ENCODE results near the gene IRF9. TPM values are rescaled to one million over a fixed set of nuclear protein-coding genes. Genes with fewer than 3 reads are reported as not detected.

Gene IRF9
- total RNA-seq, 3 donors from 2014 or later, result 110 to 152 (median 121) TPM

- Mint-ChIP-seq H3K9me3 (no peaks in the 10 kb centered on the region), H3K4me3 (peak overlapping the region; percentile 91), H3K36me3 (ENCODE audit: insufficient read depth) (peaks cover 27% of the 10 kb centered on the region), H3K4me1 (ENCODE audit: low read depth) (peaks cover 61% of the 10 kb centered on the region), H3K27me3 (ENCODE audit: low read depth) (no peaks in the 10 kb centered on the region)
- DNase-seq (no peak), ATAC-seq (no peak)
Measured at GRCh38 chr14:24137529-24138395, 23.3 kb upstream of the IRF9 start.

GRCh38 chr14:24138396-24139271, 22.4 kb upstream of the IRF9 start:
- Mint-ChIP-seq H3K4me3 (peak overlapping the region; percentile 72), H3K27me3 (ENCODE audit: low read depth) (no peaks in the 10 kb centered on the region), H3K4me1 (ENCODE audit: low read depth) (peaks cover 64% of the 10 kb centered on the region), H3K9me3 (no peaks in the 10 kb centered on the region), H3K36me3 (ENCODE audit: insufficient read depth) (peaks cover 32% of the 10 kb centered on the region)
- DNase-seq (no peak), ATAC-seq (no peak)

GRCh38 chr14:24139272-24139934, 21.7 kb upstream of the IRF9 start:
- ATAC-seq (no peak), DNase-seq (no peak)
- Mint-ChIP-seq H3K9me3 (no peaks in the 10 kb centered on the region), H3K27me3 (ENCODE audit: low read depth) (no peaks in the 10 kb centered on the region), H3K36me3 (ENCODE audit: insufficient read depth) (peaks cover 36% of the 10 kb centered on the region), H3K4me3 (peak overlapping the region; percentile 72), H3K4me1 (ENCODE audit: low read depth) (peaks cover 68% of the 10 kb centered on the region)

DNA sequence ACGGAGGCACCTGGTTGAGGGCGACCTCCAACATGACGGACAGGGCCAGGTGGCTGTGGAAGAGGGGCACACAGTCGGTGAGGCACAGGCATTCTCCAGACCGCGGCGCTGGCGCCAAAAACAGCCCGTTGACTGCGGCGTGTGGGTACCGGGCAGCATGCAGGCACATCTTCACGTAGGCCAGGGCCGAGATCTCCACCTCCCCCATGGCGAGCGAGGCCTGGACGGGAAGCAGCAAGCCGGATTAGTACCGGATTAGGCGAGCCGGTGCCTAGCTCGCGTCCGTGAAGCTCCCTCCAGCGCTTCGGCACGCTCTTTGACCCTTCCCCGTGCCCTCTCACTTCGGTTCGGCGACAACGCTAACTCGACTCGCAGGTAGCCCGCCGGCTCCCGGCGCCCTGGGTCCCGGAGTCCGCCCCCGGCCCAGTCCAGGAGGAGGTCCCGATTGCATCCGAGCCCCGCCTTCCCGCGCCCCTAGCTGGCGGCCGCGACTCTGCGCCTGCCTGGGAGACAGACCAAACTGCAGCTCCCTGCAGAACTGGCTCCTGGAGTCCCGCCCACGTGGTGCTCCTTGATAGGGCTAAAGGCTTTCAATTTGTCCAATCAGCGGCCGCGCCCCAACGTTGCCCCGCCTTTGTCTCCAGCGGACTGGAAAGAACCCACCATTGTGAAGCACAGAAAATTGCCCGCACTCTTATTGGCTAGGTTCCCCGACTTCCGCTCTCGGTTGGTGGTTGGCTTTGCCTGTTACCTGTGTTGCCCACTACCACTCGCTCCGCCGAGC, 19.8 kb upstream of the IRF9 start, which contains the start of gene EMC9:
TSS of gene EMC9 (minus strand) at position 495 of the 784 bp plus-strand sequence. CDS start at position 208, 287 bp downstream.
- Mint-ChIP-seq H3K4me1 (ENCODE audit: low read depth) (peaks cover 78% of the 10 kb centered on the region), H3K27me3 (ENCODE audit: low read depth) (no peaks in the 10 kb centered on the region), H3K4me3 (peak within 1 kb of the TSS; percentile 93), H3K36me3 (ENCODE audit: insufficient read depth) (peaks cover 46% of the 10 kb centered on the region), H3K9me3 (no peaks in the 10 kb centered on the region)
- DNase-seq (peak; percentile 99), ATAC-seq (peak; percentile 88 to 90)

DNA sequence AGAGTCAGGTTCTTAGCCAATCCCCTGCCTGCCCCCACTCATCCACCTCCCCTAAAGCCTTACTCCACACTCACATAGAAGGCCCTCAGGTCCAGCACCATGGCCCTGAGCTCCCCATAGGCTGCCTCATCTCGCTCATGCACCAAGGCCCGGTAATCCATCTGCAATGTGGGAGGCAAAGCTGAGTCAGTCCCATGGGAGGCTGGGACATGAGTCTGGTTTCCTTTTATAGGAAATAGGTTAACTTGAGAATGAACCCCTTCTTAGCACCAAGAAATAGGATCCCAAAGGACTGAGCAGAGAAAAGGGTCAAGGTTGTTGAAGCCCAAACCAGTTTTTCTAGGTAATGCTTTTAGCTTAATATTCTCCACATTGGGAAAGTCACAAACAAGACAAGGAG, 17.6 kb upstream of the IRF9 start:
- Mint-ChIP-seq H3K9me3 (no peaks in the 10 kb centered on the region), H3K27me3 (ENCODE audit: low read depth) (no peaks in the 10 kb centered on the region), H3K4me3 (peak overlapping the region; percentile 31), H3K4me1 (ENCODE audit: low read depth) (peaks cover 66% of the 10 kb centered on the region), H3K36me3 (ENCODE audit: insufficient read depth) (peaks cover 39% of the 10 kb centered on the region)
- ATAC-seq, result no peak
- DNase-seq, result no peak

DNA sequence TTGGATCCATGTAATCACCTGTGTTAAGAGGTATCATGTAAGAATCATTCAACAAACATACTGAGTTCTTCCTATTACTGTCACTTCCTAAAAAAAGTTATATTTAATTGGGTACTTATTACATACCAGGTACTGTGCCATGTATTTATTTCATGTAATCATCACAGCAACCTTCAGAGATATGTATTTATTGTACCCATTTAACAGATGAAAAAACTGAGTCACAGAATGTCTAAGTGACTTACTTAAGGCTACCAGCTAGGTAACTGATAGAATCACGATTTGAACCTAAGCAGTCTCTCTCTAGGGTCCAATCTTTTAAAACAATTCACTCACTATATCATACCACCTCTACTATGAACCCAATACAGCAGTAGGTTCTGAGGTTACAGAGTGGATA, 16.6 kb upstream of the IRF9 start:
- peaks cover 36% of the 10 kb centered on the region for H3K36me3 Mint-ChIP-seq (ENCODE audit: insufficient read depth)
- H3K4me3 Mint-ChIP-seq, result peak overlapping the region; percentile 42
- no peaks in the 10 kb centered on the region for H3K27me3 Mint-ChIP-seq (ENCODE audit: low read depth)
- H3K4me1 Mint-ChIP-seq (ENCODE audit: low read depth), result peaks cover 66% of the 10 kb centered on the region
- ATAC-seq (no peak), DNase-seq (no peak)
- no peaks in the 10 kb centered on the region for H3K9me3 Mint-ChIP-seq

DNA sequence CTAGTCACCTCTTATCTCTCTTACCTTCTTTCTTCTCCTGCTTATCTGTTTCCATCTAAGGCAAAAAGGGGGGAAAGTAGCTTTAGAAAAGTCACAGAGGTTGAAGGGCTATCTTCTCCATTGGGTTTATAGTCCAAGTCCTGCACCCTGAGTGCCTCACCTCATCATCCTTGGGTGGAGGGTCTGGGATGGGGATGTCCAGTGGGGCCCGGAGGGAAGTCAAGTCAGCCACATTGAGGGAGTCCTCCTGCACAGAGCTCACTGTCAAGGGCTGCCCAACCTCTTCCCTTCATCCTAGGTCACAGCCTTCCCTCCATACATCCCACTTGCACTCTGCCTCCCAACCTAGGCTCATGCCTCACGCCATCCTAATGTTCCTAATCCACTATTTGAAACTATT, 15.8 kb upstream of the IRF9 start:
- Mint-ChIP-seq H3K27me3 (ENCODE audit: low read depth) (no peaks in the 10 kb centered on the region), H3K4me3 (peak overlapping the region; percentile 98), H3K36me3 (ENCODE audit: insufficient read depth) (peaks cover 35% of the 10 kb centered on the region), H3K4me1 (ENCODE audit: low read depth) (peaks cover 65% of the 10 kb centered on the region), H3K9me3 (no peaks in the 10 kb centered on the region)
- ATAC-seq, result no peak
- DNase-seq, result no peak

GRCh38 chr14:24145690-24146452, 15.2 kb upstream of the IRF9 start:
- DNase-seq (no peak), ATAC-seq (no peak)
- Mint-ChIP-seq H3K4me3 (peak overlapping the region; percentile 98), H3K9me3 (no peaks in the 10 kb centered on the region), H3K4me1 (ENCODE audit: low read depth) (peaks cover 63% of the 10 kb centered on the region), H3K36me3 (ENCODE audit: insufficient read depth) (peaks cover 41% of the 10 kb centered on the region), H3K27me3 (ENCODE audit: low read depth) (no peaks in the 10 kb centered on the region)

- H3K36me3 Mint-ChIP-seq (ENCODE audit: insufficient read depth), result peaks cover 42% of the 10 kb centered on the region
- peaks cover 62% of the 10 kb centered on the region for H3K4me1 Mint-ChIP-seq (ENCODE audit: low read depth)
- DNase-seq (peak; percentile 72), ATAC-seq (peak; percentile 67 to 73)
- H3K4me3 Mint-ChIP-seq, result peak within 1 kb of the TSS; percentile 98
- no peaks in the 10 kb centered on the region for H3K9me3 Mint-ChIP-seq
- no peaks in the 10 kb centered on the region for H3K27me3 Mint-ChIP-seq (ENCODE audit: low read depth)
Measured at GRCh38 chr14:24146453-24146977, 14.6 kb upstream of the IRF9 start, which contains the start of gene PSME2. Gene PSME2, minus strand, starts transcription at chr14:24146610. Its CDS starts 29 bp downstream, at chr14:24146581.

- Mint-ChIP-seq H3K4me1 (ENCODE audit: low read depth) (peaks cover 56% of the 10 kb centered on the region), H3K36me3 (ENCODE audit: insufficient read depth) (peaks cover 45% of the 10 kb centered on the region), H3K9me3 (no peaks in the 10 kb centered on the region), H3K4me3 (peak within 1 kb of the TSS; percentile 98), H3K27me3 (ENCODE audit: low read depth) (no peaks in the 10 kb centered on the region)
- peak; percentile 96 for DNase-seq
- ATAC-seq, result peak; percentile 89 to 90
Measured at GRCh38 chr14:24146978-24147760, 13.9 kb upstream of the IRF9 start, which contains the start of gene RNF31. Gene RNF31, plus strand, starts transcription at chr14:24147498. Its CDS starts 201 bp downstream, at chr14:24147699.

DNA sequence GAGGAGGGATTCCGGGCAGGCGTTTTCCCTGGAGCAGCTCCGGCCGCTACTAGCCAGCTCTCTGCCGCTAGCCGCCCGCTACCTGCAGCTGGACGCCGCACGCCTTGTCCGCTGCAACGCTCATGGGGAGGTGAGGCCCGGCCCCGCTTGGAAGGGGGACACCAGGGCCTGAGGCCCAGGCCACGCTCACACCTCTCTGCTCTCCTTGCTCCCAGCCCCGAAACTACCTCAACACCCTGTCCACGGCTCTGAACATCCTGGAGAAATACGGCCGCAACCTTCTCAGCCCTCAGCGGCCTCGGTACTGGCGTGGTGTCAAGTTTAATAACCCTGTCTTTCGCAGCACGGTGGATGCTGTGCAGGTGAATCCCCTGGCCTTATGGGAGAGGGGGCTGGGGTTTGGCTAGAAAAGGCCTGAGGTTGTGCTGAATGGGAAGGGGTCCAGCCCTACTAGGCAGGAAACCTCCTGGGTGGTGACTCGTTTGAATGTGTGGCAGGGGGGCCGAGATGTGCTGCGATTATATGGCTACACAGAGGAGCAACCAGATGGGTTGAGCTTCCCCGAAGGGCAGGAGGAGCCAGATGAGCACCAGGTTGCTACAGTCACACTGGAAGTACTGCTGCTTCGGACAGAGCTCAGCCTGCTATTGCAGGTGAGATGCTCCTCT, 13.2 kb upstream of the IRF9 start:
- H3K9me3 Mint-ChIP-seq, result no peaks in the 10 kb centered on the region
- ATAC-seq (no peak), DNase-seq (no peak)
- no peaks in the 10 kb centered on the region for H3K27me3 Mint-ChIP-seq (ENCODE audit: low read depth)
- H3K4me1 Mint-ChIP-seq (ENCODE audit: low read depth), result peaks cover 50% of the 10 kb centered on the region
- H3K4me3 Mint-ChIP-seq, result peak overlapping the region; percentile 98
- H3K36me3 Mint-ChIP-seq (ENCODE audit: insufficient read depth), result peaks cover 42% of the 10 kb centered on the region

Data from activated T-cell treated with anti-CD3 and anti-CD28 coated beads, Interleukin-2, amount 50 U/mL, for 4 hours (primary cell).